ENCODE data around the gene RND2.

Gene RND2

DNA sequence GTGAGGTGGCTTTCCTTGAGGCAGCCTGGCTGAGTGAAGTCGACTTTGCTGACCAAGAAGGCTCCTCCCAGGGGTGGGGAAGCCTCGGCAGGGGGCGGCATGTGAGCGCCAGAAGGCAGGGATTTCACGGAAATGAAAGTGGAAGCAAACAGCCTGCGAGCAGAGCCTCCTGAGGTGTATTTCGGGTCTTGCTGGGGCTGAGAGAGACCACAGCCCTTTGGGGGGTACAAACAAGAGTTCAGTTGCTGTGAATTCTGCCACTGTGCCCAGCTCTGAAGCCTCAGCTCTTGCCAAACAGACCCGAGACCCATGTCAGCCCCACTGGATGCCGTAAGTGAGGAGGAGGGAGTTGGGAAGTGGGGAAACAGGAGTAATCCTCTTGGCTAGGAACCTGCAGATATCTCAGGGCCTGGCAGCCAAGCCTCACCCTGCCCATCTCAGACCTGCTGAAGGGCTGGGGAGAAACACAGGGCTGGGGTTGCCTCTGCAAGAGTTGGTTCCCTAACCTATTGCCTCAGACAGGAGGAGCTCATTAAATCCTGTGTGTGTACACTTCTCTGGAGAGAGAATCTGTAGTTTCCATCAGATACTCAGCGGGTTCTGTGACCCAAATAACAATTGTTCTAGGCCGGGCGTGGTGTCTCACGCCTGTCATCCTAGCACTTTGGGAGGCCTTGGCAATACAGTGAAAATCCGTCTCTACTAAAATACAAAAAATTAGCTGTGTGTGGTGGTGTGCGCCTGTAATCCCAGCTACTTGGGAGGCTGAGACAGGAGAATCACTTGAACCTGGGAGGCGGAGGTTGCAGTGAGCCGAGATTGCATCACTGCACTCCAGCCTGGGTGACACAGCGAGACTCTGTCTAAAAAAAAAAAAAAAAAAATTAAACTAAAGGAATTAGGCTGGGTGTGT, 18.1 kb upstream of the RND2 start, which contains the start of gene IFI35:
Gene IFI35 (plus strand): TSS at position 146 of the 913 bp plus-strand sequence. CDS start 164 bp downstream, at position 310.
- DNase-seq: peak; percentile 68

DNA sequence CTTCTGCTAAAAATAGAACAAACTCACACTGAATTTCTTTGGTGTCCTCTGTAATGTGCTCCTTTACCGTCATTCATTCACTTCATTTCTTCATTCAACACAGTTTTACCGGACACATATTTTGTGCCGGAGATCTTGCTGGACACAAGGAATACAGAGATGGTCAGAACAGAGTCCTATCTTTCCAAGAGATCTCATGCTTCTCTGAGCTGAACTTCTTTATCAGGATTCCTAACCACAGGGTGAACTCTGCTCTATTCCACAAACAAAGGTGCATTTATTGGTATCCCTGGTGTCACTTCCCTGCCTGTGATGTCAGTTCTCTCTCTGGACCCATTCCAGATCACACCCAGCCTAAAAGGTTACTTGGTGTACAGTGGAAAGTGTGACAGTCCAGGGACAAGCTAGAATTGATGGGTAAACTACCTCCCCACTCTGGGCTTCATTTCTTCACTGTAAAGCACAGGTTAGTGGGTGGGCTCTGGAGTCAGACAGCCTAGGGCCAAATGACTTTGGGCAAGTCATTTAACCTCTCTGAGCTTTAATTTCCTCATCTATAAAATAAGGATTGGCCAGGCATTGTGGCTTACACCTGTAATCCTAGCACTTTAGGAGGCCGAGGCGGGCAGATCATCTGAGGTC, 14.2 kb upstream of the RND2 start:
- DNase-seq: no peak

GRCh38 chr17:43011728-43012472, 13.1 kb upstream of the RND2 start:
- DNase-seq: no peak

DNA sequence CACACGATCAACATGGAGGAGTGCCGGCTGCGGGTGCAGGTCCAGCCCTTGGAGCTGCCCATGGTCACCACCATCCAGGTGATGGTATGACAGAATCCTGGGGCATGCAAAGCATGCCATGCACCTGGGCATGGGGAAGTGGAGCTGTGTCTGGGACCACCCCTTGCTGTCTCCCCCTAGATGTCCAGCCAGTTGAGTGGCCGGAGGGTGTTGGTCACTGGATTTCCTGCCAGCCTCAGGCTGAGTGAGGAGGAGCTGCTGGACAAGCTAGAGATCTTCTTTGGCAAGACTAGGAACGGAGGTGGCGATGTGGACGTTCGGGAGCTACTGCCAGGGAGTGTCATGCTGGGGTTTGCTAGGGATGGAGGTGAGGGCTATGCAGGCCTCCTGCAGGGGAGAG, 11.7 kb upstream of the RND2 start:
- no peak for DNase-seq

DNA sequence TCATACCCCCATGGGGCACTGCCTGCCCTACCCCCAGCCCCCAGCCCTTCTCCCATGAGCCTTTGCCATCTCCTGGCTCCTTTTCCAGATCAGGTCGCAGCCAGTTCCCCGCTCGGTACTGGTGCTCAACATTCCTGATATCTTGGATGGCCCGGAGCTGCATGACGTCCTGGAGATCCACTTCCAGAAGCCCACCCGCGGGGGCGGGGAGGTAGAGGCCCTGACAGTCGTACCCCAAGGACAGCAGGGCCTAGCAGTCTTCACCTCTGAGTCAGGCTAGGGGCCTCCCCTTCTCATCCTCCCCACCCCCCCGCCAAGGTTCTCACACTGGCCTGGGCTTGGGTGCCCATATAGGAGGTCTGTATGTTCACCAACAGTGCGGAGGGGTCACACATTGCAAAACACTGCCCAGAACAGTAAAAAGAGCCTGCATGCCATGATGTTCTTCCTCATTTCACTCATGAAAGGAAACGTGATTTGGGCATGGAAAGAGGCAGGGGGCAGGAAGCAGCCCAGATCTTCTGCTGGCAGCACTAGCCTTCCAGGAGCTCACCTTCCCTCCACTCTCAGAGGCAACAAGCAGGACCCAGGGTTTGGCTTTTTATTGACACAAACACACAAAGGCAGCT, 10.9 kb upstream of the RND2 start:
- no peak for DNase-seq

DNA sequence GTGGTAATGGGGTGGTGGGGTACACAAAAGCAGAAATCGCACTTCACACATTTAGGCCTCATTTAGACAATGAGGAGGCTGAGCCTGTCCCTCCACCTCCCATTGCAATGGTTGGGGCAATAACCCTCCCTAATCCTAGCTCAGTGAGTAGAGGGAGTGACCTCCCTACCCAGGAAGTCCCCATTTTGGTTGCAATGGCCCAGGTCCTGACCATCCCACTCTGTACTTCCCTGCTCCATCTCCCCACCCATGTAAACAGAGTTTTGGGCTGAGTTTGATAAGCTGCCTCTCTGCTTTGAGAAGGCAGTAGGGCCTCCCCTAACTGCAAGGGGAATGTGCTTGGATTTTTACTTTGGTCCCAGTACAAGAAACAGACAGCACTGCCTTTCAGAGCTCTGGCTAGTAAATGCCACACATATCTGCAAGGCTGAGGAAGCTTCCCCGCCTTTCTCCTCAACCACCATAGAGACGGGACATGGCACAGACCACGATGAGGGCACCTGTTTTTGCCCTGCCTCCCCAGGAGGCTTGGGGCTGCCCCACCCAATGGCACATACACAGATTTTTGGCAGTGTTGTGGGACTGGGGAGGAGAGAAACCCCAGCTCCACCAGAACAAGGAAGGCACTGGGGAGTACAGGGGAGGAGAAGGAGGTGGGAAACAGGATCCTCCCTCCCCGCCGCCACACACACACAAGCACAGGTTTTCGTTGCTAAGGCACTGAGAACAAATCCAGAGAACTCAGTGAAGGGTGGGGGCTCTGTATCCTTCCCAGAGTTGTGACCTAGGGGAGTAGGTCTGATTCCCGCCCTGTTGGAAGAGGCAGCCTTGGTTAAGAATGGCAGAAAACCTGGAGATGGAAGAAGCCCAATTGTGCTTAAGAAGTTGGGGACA, 10.1 kb upstream of the RND2 start:
- DNase-seq: no peak

- DNase-seq: no peak
Observed at GRCh38 chr17:43015579-43015978, 9.5 kb upstream of the RND2 start.

DNA sequence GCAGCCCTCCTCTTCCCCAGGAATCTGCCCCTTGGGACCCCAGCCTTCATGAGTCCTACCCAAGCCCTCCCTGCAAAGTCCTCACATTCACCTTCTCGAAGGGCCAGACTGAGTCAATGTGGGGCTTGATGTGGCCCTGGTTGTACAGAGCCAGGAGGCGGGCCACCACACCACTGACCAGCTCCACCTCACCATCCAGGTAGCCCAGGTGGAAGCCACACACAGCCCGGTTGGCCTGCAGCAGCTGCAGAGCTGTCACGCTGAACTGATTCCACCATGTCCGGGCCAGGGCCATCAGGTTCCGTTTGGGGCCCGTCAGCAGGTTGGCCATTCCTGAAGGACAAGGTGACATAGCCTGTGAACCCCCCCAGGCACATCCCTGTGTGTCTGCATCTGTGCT, 8.8 kb upstream of the RND2 start:
- DNase-seq: no peak

GRCh38 chr17:43018008-43018853, 6.8 kb upstream of the RND2 start:
- peak; percentile 35 for DNase-seq

DNA sequence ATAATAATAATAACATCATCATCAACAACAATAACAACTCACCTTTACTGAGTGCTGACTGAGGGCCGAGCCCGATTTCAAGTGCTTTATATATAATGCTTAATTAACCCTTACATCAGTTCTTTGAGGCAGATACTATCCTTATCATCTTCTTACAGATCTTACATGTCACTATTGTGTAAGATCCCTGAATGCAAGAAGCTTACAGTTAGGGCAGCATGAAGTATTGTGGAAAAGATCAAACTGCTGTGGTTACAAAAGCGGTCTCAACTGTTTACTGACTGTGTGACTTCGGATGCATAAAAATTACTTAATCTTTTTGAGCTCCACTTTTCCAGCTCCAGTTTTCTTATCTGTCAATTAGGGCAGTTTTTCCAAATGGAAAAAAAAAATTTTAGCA, 6.1 kb upstream of the RND2 start:
- DNase-seq: no peak

- no peak for DNase-seq
Observed at GRCh38 chr17:43019418-43019817, 5.6 kb upstream of the RND2 start.

GRCh38 chr17:43020030-43020621, 4.9 kb upstream of the RND2 start:
- DNase-seq: no peak

DNA sequence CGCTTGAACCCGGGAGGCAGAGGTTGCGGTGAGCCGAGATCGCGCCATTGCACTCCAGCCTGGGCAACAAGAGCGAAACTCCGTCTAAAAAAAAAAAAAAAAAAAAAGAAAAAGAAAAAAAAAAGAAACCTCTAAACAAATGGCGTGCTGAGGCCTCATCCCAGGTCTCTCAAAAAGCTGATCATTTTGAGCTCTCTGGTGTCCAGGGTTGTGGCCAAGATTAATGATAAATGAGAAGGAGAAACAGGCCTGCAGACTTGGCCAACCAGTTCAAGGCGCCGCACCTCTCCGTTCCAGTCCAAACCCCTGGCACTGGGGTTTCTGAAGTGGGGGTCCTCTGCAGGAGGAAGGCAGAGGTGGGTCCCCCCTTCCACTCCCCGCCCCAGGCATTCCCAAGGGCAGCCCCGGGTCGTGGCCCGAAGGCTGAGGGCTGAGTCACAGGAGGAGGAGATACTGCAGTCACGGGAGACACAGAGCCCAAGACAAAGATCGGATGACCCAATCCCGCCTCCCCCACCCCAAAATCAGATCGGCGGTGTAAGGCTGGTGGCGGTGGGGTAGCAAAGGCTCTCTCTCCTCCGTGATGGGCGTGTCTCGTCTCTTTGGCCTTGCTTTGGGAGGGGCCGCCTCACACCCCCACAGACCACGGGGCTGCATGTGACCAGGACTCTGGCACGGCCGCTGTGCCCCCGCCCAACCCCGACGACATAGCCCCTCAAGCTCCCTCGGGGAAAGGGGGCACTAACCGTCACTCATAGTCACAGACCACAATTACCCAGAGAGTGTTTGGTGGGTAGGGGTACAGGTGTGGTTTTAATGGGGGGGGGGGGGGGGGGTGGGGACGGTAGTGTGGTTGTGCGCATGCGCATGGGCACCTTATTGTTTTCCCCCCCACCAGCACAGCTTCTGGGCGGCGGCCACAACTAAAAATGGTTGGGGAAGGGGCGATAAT, 4.0 kb upstream of the RND2 start:
- DNase-seq: peak; percentile 49

- DNase-seq: peak; percentile 78
Observed at GRCh38 chr17:43021741-43022512, 3.1 kb upstream of the RND2 start, which contains the start of gene VAT1. TSS of gene VAT1 (minus strand) at chr17:43022385. CDS start at chr17:43022322, 63 bp downstream.

DNA sequence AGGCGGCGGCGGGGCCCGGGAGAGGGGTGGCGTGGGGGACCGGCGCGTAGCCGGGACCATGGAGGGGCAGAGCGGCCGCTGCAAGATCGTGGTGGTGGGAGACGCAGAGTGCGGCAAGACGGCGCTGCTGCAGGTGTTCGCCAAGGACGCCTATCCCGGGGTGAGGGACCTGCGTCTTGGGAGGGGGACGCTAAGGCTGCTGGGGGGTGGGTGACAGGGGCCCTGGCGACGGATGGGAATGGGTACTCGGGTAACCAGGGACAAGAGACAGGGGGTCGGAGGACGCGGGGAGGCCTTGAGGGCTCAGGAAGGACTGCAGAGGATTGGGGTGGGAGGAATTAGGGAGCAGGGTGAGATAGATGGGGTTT, 243 bp downstream of the RND2 start:
- DNase-seq: no peak

- DNase-seq: no peak
Observed at GRCh38 chr17:43025766-43026537, 921 bp downstream of the RND2 start.

DNA sequence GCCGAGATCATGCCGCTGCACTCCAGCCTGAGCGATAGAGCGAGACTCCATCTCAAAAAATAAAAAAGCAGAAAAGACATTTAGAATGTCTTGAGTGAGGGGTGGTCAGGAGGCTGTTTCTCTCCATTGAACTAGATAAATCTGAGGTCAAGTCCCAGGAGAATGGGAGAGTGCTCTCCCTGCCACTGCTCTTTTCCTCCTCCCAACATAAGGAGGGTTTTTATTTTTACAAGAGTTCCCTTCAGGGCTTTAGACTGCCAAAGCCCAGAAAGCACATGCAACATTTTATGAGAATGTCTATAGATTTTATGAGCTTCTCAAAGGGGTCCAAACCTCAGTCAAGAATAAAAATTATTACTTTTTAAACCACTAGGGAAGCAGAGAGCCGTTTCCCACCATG, 1.6 kb downstream of the RND2 start:
- DNase-seq: no peak

All from NCI-H2227 treated with DMSO at 0.1 percent for 48 hours (cell line).